ENCODE data around the gene ADGRE1. TPM values are rescaled to one million over a fixed set of nuclear protein-coding genes. Genes with fewer than 3 reads are reported as not detected.

ADGRE1 gene
- total and polyA plus RNA-seq, 2 experiments from 2014 or later = not detected

DNA sequence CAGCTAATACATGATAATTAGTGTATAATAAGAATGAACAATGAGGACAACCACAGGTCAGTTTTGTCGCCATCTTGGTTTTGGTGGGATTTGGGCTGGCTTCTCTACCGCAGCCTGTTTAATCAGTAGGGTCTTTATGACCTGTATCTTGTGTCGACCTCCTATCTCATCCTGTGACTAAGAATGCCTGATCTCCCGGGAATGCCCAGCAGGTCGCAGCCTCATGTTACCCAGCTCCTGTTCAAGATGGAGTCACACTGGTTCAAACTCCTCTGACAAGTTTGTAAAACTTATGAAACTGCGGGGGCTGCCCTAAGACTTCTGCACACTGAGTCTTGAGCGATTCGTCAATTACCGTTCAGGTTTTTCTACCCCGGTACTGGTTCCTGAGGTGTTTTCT is 21.5 kb upstream of the ADGRE1 start:
- Histone ChIP-seq H2AFZ (no peak overlapping the region), H3K27me3 (ENCODE audit: insufficient read depth) (no peaks in the 10 kb centered on the region), H3K4me2 (no peak overlapping the region), H3K9me2 (ENCODE audit: insufficient read depth) (no peaks in the 10 kb centered on the region), H4K20me1 (replicated peaks; ENCODE audit: insufficient read depth) (no peaks in the 10 kb centered on the region), H3K27ac (ENCODE audit: low read depth) (no peak overlapping the region), H3K36me3 (ENCODE audit: insufficient read depth) (no peaks in the 10 kb centered on the region), H3F3A (replicated peaks; ENCODE audit: low read depth) (no peaks in the 10 kb centered on the region), H3K4me1 (ENCODE audit: insufficient read depth) (no peaks in the 10 kb centered on the region), H3K79me2 (replicated peaks; ENCODE audit: insufficient read depth) (no peaks in the 10 kb centered on the region), H3K4me3 (no peak overlapping the region)
- H3K9me3 Mint-ChIP-seq = peaks cover 78% of the 10 kb centered on the region
- H3K4me1 Mint-ChIP-seq = no peaks in the 10 kb centered on the region
- H3K4me3 Mint-ChIP-seq = no peak overlapping the region
- TF ChIP-seq ZNF114 (CRISPR knock-in tag; IDR thresholded peaks at IDR 0.05) (no peak), CREB1 (CRISPR knock-in tag; IDR thresholded peaks at IDR 0.05; ENCODE audit: low read depth) (no peak), JUNB (IDR thresholded peaks at IDR 0.05; ENCODE audit: unreplicated experiment) (no peak), EZH2phosphoT487 (IDR thresholded peaks at IDR 0.05; ENCODE audit: unreplicated experiment) (no peak)
- TF ChIP-seq, protein P1, sequence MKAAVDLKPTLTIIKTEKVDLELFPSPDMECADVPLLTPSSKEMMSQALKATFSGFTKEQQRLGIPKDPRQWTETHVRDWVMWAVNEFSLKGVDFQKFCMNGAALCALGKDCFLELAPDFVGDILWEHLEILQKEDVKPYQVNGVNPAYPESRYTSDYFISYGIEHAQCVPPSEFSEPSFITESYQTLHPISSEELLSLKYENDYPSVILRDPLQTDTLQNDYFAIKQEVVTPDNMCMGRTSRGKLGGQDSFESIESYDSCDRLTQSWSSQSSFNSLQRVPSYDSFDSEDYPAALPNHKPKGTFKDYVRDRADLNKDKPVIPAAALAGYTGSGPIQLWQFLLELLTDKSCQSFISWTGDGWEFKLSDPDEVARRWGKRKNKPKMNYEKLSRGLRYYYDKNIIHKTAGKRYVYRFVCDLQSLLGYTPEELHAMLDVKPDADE (IDR thresholded peaks at IDR 0.05) = no peak
- TF ChIP-seq, protein P2, sequence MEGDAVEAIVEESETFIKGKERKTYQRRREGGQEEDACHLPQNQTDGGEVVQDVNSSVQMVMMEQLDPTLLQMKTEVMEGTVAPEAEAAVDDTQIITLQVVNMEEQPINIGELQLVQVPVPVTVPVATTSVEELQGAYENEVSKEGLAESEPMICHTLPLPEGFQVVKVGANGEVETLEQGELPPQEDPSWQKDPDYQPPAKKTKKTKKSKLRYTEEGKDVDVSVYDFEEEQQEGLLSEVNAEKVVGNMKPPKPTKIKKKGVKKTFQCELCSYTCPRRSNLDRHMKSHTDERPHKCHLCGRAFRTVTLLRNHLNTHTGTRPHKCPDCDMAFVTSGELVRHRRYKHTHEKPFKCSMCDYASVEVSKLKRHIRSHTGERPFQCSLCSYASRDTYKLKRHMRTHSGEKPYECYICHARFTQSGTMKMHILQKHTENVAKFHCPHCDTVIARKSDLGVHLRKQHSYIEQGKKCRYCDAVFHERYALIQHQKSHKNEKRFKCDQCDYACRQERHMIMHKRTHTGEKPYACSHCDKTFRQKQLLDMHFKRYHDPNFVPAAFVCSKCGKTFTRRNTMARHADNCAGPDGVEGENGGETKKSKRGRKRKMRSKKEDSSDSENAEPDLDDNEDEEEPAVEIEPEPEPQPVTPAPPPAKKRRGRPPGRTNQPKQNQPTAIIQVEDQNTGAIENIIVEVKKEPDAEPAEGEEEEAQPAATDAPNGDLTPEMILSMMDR (conservative IDR thresholded peaks at IDR 0.05; ENCODE audit: low read depth in 2 of 2) = no peak
- ATAC-seq (no peak), DNase-seq (ENCODE audit: low spot score) (no peak)
- peaks cover 26% of the 10 kb centered on the region for H3K36me3 Mint-ChIP-seq (ENCODE audit: low read depth)
- no peak overlapping the region for H3K27ac Mint-ChIP-seq
- H3K27me3 Mint-ChIP-seq (ENCODE audit: insufficient read depth, low read depth, poor library complexity) = peaks cover 8% of the 10 kb centered on the region

DNA sequence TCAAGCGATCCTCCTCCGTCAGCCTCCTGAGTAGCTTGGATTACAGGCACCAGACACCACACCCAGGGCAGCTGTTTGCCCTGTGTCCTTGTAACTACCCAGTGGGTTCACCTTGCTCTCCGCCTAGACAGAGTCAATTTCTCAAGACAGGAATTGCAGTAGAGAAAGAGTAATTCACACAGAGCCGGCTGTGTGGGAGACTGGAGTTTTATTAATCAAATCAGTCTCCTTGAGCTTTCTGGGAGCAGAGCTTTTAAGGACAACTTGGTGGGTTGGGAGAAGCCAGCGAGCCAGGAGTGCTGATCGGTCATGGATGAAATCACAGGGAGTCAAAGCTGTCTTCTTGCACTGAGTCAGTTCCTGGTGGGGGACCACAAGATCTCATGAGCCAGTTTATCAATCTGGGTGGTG is 20.6 kb upstream of the ADGRE1 start:
- no peak overlapping the region for H3K27ac ChIP-seq (ENCODE audit: low read depth)
- no peaks in the 10 kb centered on the region for H3K36me3 ChIP-seq (ENCODE audit: insufficient read depth)
- no peaks in the 10 kb centered on the region for H4K20me1 ChIP-seq (replicated peaks; ENCODE audit: insufficient read depth)
- H3F3A ChIP-seq (replicated peaks; ENCODE audit: low read depth) = no peaks in the 10 kb centered on the region
- no peak overlapping the region for H3K4me2 ChIP-seq
- Mint-ChIP-seq H3K4me3 (no peak overlapping the region), H3K9me3 (peaks cover 80% of the 10 kb centered on the region), H3K27ac (no peak overlapping the region), H3K4me1 (no peaks in the 10 kb centered on the region), H3K27me3 (ENCODE audit: insufficient read depth, low read depth, poor library complexity) (peaks cover 12% of the 10 kb centered on the region), H3K36me3 (ENCODE audit: low read depth) (peaks cover 32% of the 10 kb centered on the region)
- no peak for DNase-seq (ENCODE audit: low spot score)
- no peaks in the 10 kb centered on the region for H3K27me3 ChIP-seq (ENCODE audit: insufficient read depth)
- no peak for ATAC-seq
- no peak overlapping the region for H2AFZ ChIP-seq
- H3K9me2 ChIP-seq (ENCODE audit: insufficient read depth) = no peaks in the 10 kb centered on the region
- no peak overlapping the region for H3K4me3 ChIP-seq
- no peaks in the 10 kb centered on the region for H3K4me1 ChIP-seq (ENCODE audit: insufficient read depth)
- H3K79me2 ChIP-seq (replicated peaks; ENCODE audit: insufficient read depth) = no peaks in the 10 kb centered on the region
- TF ChIP-seq, protein P1 (IDR thresholded peaks at IDR 0.05) = no peak
- no peak for TF ChIP-seq ZNF114 (CRISPR knock-in tag; IDR thresholded peaks at IDR 0.05)
- TF ChIP-seq NANOG (IDR thresholded peaks at IDR 0.05; ENCODE audit: borderline replicate concordance) = no peak
- TF ChIP-seq, protein P3, sequence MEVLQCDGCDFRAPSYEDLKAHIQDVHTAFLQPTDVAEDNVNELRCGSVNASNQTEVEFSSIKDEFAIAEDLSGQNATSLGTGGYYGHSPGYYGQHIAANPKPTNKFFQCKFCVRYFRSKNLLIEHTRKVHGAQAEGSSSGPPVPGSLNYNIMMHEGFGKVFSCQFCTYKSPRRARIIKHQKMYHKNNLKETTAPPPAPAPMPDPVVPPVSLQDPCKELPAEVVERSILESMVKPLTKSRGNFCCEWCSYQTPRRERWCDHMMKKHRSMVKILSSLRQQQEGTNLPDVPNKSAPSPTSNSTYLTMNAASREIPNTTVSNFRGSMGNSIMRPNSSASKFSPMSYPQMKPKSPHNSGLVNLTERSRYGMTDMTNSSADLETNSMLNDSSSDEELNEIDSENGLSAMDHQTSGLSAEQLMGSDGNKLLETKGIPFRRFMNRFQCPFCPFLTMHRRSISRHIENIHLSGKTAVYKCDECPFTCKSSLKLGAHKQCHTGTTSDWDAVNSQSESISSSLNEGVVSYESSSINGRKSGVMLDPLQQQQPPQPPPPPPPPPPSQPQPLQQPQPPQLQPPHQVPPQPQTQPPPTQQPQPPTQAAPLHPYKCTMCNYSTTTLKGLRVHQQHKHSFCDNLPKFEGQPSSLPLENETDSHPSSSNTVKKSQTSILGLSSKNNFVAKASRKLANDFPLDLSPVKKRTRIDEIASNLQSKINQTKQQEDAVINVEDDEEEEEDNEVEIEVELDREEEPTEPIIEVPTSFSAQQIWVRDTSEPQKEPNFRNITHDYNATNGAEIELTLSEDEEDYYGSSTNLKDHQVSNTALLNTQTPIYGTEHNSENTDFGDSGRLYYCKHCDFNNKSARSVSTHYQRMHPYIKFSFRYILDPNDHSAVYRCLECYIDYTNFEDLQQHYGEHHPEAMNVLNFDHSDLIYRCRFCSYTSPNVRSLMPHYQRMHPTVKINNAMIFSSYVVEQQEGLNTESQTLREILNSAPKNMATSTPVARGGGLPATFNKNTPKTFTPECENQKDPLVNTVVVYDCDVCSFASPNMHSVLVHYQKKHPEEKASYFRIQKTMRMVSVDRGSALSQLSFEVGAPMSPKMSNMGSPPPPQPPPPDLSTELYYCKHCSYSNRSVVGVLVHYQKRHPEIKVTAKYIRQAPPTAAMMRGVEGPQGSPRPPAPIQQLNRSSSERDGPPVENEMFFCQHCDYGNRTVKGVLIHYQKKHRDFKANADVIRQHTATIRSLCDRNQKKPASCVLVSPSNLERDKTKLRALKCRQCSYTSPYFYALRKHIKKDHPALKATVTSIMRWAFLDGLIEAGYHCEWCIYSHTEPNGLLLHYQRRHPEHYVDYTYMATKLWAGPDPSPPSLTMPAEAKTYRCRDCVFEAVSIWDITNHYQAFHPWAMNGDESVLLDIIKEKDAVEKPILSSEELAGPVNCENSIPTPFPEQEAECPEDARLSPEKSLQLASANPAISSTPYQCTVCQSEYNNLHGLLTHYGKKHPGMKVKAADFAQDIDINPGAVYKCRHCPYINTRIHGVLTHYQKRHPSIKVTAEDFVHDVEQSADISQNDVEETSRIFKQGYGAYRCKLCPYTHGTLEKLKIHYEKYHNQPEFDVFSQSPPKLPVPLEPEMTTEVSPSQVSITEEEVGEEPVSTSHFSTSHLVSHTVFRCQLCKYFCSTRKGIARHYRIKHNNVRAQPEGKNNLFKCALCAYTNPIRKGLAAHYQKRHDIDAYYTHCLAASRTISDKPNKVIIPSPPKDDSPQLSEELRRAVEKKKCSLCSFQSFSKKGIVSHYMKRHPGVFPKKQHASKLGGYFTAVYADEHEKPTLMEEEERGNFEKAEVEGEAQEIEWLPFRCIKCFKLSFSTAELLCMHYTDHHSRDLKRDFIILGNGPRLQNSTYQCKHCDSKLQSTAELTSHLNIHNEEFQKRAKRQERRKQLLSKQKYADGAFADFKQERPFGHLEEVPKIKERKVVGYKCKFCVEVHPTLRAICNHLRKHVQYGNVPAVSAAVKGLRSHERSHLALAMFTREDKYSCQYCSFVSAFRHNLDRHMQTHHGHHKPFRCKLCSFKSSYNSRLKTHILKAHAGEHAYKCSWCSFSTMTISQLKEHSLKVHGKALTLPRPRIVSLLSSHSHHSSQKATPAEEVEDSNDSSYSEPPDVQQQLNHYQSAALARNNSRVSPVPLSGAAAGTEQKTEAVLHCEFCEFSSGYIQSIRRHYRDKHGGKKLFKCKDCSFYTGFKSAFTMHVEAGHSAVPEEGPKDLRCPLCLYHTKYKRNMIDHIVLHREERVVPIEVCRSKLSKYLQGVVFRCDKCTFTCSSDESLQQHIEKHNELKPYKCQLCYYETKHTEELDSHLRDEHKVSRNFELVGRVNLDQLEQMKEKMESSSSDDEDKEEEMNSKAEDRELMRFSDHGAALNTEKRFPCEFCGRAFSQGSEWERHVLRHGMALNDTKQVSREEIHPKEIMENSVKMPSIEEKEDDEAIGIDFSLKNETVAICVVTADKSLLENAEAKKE (CRISPR knock-in tag; IDR thresholded peaks at IDR 0.05) = no peak
- TF ChIP-seq JUNB (IDR thresholded peaks at IDR 0.05; ENCODE audit: unreplicated experiment) = no peak
- TF ChIP-seq STAT1 (IDR thresholded peaks at IDR 0.05; ENCODE audit: unreplicated experiment) = no peak
- TF ChIP-seq, protein P2 (conservative IDR thresholded peaks at IDR 0.05; ENCODE audit: low read depth in 2 of 2) = no peak

Data from GM23338 (cell line).